ENCODE measurements around the gene ZFR2.

ZFR2 gene

DNA sequence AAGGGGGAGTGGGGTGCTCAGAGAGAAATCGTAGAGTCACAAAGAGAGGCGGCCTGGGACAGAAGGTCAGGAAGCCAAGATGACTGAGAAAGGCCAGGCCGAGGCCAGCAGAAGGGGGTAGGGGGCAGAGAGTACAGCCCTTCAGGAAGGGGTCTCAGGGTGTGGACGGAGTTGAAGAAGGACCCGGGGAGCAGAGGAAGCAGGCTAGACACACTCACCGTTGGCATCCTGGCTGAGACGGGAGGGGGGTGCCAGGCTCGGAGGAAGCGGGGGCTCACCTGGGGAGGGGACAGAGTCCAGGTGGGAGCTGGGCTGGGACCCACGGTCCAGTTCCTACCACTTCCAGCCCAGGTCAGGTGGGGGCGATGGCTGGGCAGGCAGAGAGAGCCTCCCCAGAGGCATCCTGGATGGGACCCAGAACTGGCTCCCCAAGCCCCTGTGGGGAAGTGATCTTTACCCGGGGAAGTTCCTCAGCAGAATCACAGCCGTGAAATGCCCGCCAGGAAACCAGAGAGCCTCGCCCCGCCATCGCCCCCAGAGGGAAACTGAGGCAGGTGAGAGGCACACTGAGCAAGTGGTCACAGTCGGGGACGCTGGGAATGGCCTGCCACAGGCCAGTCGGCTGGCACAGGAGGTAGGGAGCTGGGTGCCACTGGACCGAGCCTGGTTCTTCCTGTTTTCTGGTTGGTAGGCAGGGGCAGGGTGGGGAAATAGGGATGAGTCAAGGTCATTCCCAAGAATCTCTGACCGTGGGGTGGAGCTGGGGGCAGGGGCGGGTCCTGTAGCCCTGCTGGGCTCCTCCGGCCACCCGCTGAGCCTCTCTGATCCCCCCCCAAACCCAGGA is 84.0 kb downstream of the ZFR2 start:
- TF ChIP-seq FOXP2 (optimal IDR thresholded peaks at IDR 0.05; ENCODE audit: borderline replicate concordance, extremely low read depth, extremely low read length, insufficient read depth) (no peak), SIN3A (IDR thresholded peaks at IDR 0.05; ENCODE audit: borderline replicate concordance, insufficient read depth, low read length) (no peak), POLR2AphosphoS5 (IDR thresholded peaks at IDR 0.05; ENCODE audit: low read depth, low read length) (no peak), TAF1 (IDR thresholded peaks at IDR 0.05; ENCODE audit: borderline replicate concordance, insufficient read depth, low read length) (no peak)
- TF ChIP-seq, protein P1, sequence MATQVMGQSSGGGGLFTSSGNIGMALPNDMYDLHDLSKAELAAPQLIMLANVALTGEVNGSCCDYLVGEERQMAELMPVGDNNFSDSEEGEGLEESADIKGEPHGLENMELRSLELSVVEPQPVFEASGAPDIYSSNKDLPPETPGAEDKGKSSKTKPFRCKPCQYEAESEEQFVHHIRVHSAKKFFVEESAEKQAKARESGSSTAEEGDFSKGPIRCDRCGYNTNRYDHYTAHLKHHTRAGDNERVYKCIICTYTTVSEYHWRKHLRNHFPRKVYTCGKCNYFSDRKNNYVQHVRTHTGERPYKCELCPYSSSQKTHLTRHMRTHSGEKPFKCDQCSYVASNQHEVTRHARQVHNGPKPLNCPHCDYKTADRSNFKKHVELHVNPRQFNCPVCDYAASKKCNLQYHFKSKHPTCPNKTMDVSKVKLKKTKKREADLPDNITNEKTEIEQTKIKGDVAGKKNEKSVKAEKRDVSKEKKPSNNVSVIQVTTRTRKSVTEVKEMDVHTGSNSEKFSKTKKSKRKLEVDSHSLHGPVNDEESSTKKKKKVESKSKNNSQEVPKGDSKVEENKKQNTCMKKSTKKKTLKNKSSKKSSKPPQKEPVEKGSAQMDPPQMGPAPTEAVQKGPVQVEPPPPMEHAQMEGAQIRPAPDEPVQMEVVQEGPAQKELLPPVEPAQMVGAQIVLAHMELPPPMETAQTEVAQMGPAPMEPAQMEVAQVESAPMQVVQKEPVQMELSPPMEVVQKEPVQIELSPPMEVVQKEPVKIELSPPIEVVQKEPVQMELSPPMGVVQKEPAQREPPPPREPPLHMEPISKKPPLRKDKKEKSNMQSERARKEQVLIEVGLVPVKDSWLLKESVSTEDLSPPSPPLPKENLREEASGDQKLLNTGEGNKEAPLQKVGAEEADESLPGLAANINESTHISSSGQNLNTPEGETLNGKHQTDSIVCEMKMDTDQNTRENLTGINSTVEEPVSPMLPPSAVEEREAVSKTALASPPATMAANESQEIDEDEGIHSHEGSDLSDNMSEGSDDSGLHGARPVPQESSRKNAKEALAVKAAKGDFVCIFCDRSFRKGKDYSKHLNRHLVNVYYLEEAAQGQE (IDR thresholded peaks at IDR 0.05; ENCODE audit: insufficient read depth in 1 of 2, low read depth in 2 of 2, low read length in 2 of 2) = no peak

DNA sequence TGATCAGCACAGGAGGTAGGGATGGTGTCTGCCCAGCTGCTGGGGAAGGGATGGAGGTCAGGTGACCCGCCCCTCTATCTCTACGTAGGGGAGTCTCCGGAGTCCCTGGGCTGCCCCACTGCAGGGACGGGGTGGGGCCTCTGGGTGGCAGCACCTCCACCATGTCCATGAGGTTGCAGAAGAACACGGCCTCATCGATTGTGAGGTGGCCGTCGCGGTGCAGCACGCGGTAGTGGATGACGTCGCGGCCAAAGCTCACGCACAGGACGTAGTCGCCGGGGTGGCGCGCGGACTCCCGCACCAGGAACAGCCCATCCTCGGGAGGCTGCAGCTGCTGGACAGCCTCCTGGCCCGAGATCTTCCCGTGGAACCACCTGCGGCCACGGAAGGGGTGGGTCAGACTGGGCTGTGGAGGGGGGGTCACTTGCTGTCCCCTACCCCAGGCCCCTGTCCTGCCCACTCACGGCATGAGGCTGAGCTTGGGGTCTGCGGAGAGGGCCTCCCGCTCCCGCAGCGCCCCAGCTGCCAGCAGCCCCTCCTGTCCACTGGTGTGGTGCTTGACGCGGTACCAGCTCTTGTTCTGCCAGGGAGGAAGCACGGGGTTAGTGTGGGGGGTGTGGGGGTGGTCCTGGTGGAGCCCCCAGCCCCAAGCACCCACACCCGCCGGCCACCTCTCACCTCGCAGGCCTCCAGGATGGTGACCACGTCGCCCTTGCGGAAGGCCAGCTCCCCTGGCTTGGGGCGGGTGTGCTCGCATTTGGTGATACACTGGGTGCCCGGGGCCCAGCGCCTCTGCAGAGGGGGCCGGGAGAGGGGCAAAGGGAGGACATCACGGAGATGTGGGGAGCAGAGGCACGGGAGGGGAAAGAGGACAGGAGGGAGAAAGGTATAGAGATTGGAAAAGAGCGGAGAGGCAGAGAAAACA is 84.9 kb downstream of the ZFR2 start:
- no peak for TF ChIP-seq TAF1 (IDR thresholded peaks at IDR 0.05; ENCODE audit: borderline replicate concordance, insufficient read depth, low read length)
- TF ChIP-seq, protein P1 (IDR thresholded peaks at IDR 0.05; ENCODE audit: insufficient read depth in 1 of 2, low read depth in 2 of 2, low read length in 2 of 2) = no peak
- TF ChIP-seq FOXP2 (optimal IDR thresholded peaks at IDR 0.05; ENCODE audit: borderline replicate concordance, extremely low read depth, extremely low read length, insufficient read depth) = no peak
- no peak for TF ChIP-seq POLR2AphosphoS5 (IDR thresholded peaks at IDR 0.05; ENCODE audit: low read depth, low read length)
- no peak for TF ChIP-seq SIN3A (IDR thresholded peaks at IDR 0.05; ENCODE audit: borderline replicate concordance, insufficient read depth, low read length)

DNA sequence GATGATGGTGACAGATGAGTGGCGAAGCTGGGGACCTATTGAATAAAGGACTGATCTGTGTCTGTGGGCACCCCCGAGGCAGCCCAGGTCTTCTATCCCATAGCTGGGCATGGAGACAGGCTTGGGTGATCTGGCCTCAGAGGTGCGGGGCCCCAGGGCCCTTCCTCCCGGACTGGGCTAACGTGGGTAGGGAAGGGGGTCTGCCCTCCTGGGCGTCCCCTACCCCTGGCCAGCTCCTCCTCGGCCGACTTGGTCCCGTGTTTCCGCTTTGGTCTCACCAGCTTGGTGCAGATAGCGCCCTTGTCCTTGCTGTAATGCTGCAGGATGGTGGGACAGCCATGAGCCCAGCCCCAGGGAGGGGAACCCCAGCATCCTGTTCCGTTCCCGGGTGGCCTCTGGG is 85.9 kb downstream of the ZFR2 start:
- TF ChIP-seq POLR2AphosphoS5 (IDR thresholded peaks at IDR 0.05; ENCODE audit: low read depth, low read length) (no peak), SIN3A (IDR thresholded peaks at IDR 0.05; ENCODE audit: borderline replicate concordance, insufficient read depth, low read length) (no peak), FOXP2 (optimal IDR thresholded peaks at IDR 0.05; ENCODE audit: borderline replicate concordance, extremely low read depth, extremely low read length, insufficient read depth) (no peak)

DNA sequence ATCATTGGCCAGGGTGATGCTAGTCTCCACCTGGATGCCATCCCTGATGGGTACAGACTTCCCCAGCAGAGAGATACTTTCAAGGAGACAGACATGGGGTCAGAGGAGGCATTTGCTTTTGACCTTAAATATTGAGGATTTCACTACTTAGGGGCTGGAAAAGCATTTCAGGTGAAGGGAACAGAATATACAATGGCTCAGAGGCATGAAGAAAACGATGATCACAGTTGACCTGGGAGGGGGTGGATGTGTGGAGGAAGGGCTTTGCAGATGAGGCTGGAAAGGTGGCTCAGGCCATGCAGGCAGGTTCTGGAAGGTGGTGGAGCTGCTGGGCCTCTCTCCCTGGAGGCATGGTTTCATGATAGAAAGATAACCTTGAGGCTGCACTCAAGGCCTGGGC is 86.5 kb downstream of the ZFR2 start:
- TF ChIP-seq FOXP2 (optimal IDR thresholded peaks at IDR 0.05; ENCODE audit: borderline replicate concordance, extremely low read depth, extremely low read length, insufficient read depth) (no peak), TAF1 (IDR thresholded peaks at IDR 0.05; ENCODE audit: borderline replicate concordance, insufficient read depth, low read length) (no peak), SIN3A (IDR thresholded peaks at IDR 0.05; ENCODE audit: borderline replicate concordance, insufficient read depth, low read length) (no peak), POLR2AphosphoS5 (IDR thresholded peaks at IDR 0.05; ENCODE audit: low read depth, low read length) (no peak)
- TF ChIP-seq, protein P1 (IDR thresholded peaks at IDR 0.05; ENCODE audit: insufficient read depth in 1 of 2, low read depth in 2 of 2, low read length in 2 of 2) = no peak

DNA sequence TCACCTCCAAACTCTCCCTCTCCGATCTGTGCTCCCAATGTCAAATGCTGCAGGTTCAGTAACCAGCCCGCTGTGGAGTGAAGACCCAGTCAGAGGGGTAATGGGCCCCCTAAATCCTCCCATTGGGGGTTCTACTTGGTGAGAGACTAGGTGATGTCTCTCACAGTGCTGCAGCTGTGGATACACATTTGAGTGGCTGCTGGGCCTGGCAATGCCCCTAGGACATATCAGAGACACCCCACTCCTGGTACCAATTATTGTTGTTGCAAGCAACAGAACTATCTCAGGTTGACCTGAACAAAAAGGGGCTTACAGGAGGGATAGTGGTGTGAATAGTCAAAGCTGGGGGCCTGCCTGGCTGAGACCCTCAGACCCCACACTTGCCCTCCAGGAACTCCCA is 87.2 kb downstream of the ZFR2 start:
- TF ChIP-seq FOXP2 (optimal IDR thresholded peaks at IDR 0.05; ENCODE audit: borderline replicate concordance, extremely low read depth, extremely low read length, insufficient read depth) (no peak), SIN3A (IDR thresholded peaks at IDR 0.05; ENCODE audit: borderline replicate concordance, insufficient read depth, low read length) (no peak), TAF1 (IDR thresholded peaks at IDR 0.05; ENCODE audit: borderline replicate concordance, insufficient read depth, low read length) (no peak), POLR2AphosphoS5 (IDR thresholded peaks at IDR 0.05; ENCODE audit: low read depth, low read length) (no peak)
- TF ChIP-seq, protein P1 (IDR thresholded peaks at IDR 0.05; ENCODE audit: insufficient read depth in 1 of 2, low read depth in 2 of 2, low read length in 2 of 2) = no peak
